Cardiac muscle cell (in vitro differentiated cells and primary cell): ENCODE measurements around the gene LDLRAD4. TPM values are rescaled to one million over a fixed set of nuclear protein-coding genes. Genes with fewer than 3 reads are reported as not detected.

ENCODE experiments used
- DNase-seq, 2 donors: peaks; one replicate each; pipeline versions ENCODE4 v3.0.0 to v3.0.0-alpha.2; 2010 to 2017; ENCODE audit warnings: low read depth in 1 of 2, low spot score in 1 of 2
- H3K27ac ChIP-seq: fragments of 200-600 bp; sonication (generic); 2 replicates; pipeline ENCODE4 v1.5.1; 2016
- H3K27me3 ChIP-seq: fragments of 200-600 bp; sonication (generic); 2 replicates; pipeline ENCODE4 v1.6.0; 2016; ENCODE audit warnings: control low read depth
- H3K36me3 ChIP-seq: fragments of 200-600 bp; sonication (generic); 2 replicates; pipeline ENCODE4 v1.5.1; 2016; ENCODE audit warnings: control low read depth
- H3K4me1 ChIP-seq: fragments of 200-600 bp; sonication (generic); 2 replicates; pipeline ENCODE4 v1.8.1; 2017; ENCODE audit warnings: low read depth, mild to moderate bottlenecking, mixed run types
- H3K4me3 ChIP-seq: fragments of 200-600 bp; sonication (generic); 2 replicates; pipeline ENCODE4 v1.5.1; 2016; ENCODE audit warnings: mild to moderate bottlenecking
- H3K9me3 ChIP-seq: fragments of 200-600 bp; sonication (generic); 2 replicates; pipeline ENCODE4 v1.5.1; 2017; ENCODE audit warnings: low read depth, mild to moderate bottlenecking, control low read depth
- polyA plus RNA-seq: library from polyadenylated mRNA; unstranded; fragments of >200 nt; fragmentation: Nextera tagmentation; extraction: Ambion mirVana; gene quantifications from 2 replicates; pipeline ENCODE4 v1.2.1, GENCODE V29; 2016
- total RNA-seq: library from RNA; depleted of rRNA; stranded (reverse); fragments of >200 nt; gene quantifications from 2 replicates; pipeline ENCODE4 v1.2.3, GENCODE V29; 2016
- TF ChIP-seq, protein P1 (sequence below): IDR thresholded peaks from 2 replicates; pipeline ENCODE4 v1.5.1; 2012; ENCODE audit warnings: low read depth, mild to moderate bottlenecking, low read length

The LDLRAD4 gene
- total and polyA plus RNA-seq, 2 experiments from 2014 or later, result 10.5 to 11.5 TPM

DNA sequence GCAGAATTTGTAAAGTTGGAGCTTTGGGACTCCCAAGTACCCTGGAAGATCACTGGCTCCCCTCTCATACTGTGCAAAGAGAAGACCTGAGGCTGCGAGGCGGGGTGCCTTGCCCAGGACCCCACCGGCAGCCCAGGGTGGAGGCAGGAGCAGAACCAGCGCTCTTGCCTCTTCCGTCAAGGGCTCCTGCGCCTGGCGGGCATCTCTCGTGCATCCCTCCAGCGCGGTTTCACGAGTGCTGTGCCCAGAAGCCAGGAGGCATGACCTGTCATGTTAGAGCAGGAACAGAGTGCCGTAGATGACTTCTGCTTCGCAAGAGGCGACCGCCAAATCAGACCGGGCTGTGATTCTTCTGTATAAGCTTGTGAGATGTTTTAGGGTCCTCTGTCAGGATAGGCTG lies 77.3 kb downstream of the LDLRAD4 start:
- Histone ChIP-seq H3K4me3 (no peak overlapping the region), H3K4me1 (peaks cover 9% of the 10 kb centered on the region), H3K27me3 (no peaks in the 10 kb centered on the region), H3K9me3 (no peaks in the 10 kb centered on the region), H3K36me3 (no peaks in the 10 kb centered on the region), H3K27ac (no peak overlapping the region)
- TF ChIP-seq, protein P1, sequence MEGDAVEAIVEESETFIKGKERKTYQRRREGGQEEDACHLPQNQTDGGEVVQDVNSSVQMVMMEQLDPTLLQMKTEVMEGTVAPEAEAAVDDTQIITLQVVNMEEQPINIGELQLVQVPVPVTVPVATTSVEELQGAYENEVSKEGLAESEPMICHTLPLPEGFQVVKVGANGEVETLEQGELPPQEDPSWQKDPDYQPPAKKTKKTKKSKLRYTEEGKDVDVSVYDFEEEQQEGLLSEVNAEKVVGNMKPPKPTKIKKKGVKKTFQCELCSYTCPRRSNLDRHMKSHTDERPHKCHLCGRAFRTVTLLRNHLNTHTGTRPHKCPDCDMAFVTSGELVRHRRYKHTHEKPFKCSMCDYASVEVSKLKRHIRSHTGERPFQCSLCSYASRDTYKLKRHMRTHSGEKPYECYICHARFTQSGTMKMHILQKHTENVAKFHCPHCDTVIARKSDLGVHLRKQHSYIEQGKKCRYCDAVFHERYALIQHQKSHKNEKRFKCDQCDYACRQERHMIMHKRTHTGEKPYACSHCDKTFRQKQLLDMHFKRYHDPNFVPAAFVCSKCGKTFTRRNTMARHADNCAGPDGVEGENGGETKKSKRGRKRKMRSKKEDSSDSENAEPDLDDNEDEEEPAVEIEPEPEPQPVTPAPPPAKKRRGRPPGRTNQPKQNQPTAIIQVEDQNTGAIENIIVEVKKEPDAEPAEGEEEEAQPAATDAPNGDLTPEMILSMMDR, result no peak
- no peak for DNase-seq

DNA sequence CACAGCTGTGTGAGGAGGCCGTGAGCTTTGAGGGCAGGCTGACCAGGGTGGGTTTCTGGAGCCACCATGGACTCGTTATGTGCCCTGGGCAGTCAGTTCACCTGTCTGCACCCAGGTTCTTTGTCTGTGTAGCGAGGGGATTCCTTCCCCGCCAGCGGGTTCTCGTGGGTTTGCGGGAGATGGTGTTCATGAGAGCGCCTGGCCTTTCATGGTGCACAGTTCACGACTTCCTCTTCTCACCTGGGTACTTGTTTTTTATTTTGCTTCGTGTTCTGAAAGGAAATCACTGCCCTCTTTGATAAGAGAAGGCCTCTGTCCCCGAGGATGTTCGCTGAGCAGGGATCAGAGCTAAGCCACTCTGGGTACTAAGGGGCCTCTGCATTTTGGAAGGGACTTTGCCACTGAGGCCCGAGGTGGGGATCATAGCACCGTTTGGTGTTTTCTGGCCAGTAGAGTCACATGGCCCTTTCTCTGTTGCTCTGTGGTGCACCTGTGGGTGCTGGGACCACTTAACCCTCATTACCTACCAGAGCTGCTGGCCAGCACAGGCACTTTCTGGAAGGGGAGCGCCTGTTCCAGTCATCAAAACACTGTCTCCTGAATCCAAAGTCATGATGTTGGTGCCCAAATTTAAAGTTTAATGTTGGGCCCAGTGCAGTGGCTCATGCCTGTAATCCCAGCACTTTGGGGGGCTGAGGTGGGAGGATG lies 78.5 kb downstream of the LDLRAD4 start:
- no peaks in the 10 kb centered on the region for H3K36me3 ChIP-seq
- H3K27me3 ChIP-seq, result no peaks in the 10 kb centered on the region
- H3K4me1 ChIP-seq, result peaks cover 13% of the 10 kb centered on the region
- no peak for DNase-seq
- TF ChIP-seq, protein P1, result no peak
- H3K9me3 ChIP-seq, result no peaks in the 10 kb centered on the region
- H3K4me3 ChIP-seq, result no peak overlapping the region
- no peak overlapping the region for H3K27ac ChIP-seq

DNA sequence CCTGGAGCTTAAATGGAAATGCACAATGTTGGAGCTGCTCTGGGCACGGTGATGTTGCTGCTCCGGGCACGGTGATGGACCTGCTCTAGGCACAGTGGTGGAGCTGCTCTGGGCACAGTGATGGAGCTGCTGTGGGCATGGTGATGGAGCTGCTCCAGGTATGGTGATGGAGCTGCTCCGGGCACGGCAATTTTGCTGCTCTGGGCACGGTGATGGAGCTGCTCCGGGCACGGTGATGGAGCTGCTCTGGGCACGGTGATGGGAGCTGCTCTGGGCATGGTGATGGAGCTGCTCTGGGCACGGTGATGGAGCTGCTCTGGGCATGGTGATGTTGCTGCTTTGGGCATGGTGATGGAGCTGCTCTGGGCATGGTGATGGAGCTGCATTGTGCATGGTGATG lies 79.7 kb downstream of the LDLRAD4 start:
- Histone ChIP-seq H3K27me3 (no peaks in the 10 kb centered on the region), H3K4me1 (peaks cover 14% of the 10 kb centered on the region), H3K36me3 (no peaks in the 10 kb centered on the region), H3K4me3 (no peak overlapping the region), H3K9me3 (no peaks in the 10 kb centered on the region), H3K27ac (no peak overlapping the region)
- no peak for DNase-seq
- TF ChIP-seq, protein P1, result no peak

DNA sequence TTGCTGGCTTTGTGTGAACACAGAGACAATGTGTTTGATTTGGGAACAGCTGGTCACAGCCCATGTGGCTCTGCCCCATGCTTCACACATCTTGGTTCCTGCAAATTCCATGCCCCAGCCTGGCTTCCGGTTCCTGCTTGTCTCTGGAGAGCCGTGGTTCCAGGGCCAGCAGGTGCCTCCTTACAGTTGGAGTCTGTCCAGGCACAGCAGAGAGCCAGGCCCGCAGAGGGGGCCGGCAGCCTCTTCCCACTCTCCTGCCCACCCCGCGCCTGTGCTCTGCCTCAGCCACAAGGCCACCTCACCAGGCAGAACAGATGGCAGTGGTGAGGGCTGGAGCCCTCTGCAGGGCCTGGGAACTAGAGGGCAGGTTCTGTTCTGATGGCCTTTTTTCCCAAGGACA lies 81.5 kb downstream of the LDLRAD4 start:
- Histone ChIP-seq H3K36me3 (no peaks in the 10 kb centered on the region), H3K27me3 (no peaks in the 10 kb centered on the region), H3K4me3 (no peak overlapping the region), H3K27ac (no peak overlapping the region), H3K9me3 (no peaks in the 10 kb centered on the region), H3K4me1 (peaks cover 5% of the 10 kb centered on the region)
- DNase-seq, result no peak
- TF ChIP-seq, protein P1, result no peak

DNA sequence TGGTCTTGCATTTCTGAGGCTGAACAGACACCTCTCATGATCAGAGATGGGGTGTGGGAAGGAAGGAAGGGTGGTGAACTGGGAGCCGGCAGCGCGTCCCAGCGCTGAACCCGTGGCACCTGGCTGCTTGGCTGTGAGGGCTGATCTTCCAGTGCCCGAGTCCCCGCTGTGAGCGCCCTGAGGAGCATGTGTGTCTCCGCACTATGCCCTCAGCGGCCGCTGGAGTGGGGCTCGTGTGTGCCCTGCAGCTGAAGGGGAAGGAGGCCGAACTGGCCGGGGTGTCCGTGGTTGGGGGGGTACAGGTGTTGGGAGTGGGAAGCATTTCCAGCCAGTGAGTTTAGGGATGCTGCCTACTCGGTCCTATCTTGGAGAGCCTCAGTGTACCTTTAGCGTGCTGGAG lies 82.2 kb downstream of the LDLRAD4 start:
- Histone ChIP-seq H3K27ac (no peak overlapping the region), H3K9me3 (no peaks in the 10 kb centered on the region), H3K27me3 (no peaks in the 10 kb centered on the region), H3K36me3 (no peaks in the 10 kb centered on the region), H3K4me1 (peaks cover 5% of the 10 kb centered on the region), H3K4me3 (no peak overlapping the region)
- no peak for DNase-seq
- TF ChIP-seq, protein P1, result no peak
